SK-N-SH (cell line): ENCODE measurements around the gene AKAP11.

ENCODE experiments used
- CTCF ChIP-seq: fragments of 200-600 bp; sonication (generic); IDR thresholded peaks from 2 replicates; pipeline ENCODE4 v1.6.1; 2017; ENCODE audit warnings: antibody characterized with exemption, mild to moderate bottlenecking, moderate library complexity
- SIN3A ChIP-seq: IDR thresholded peaks from 2 replicates; pipeline ENCODE4 v1.6.1; 2012; ENCODE audit warnings: low read depth, mild to moderate bottlenecking, low read length, moderate library complexity, borderline replicate concordance
- SMC3 ChIP-seq: IDR thresholded peaks from 2 replicates; pipeline ENCODE4 v1.6.1; 2012; ENCODE audit warnings: low read depth, low read length, improper control_type of control experiment

GRCh38 chr13:42271337-42272114 is 426 bp upstream of the AKAP11 start:
- no peak for TF ChIP-seq SMC3
- no peak for TF ChIP-seq CTCF
- peak; percentile 99 for TF ChIP-seq SIN3A
